B cell (primary cell): ENCODE measurements around the gene PPP2R2B. TPM values are rescaled to one million over a fixed set of nuclear protein-coding genes. Genes with fewer than 3 reads are reported as not detected.

Source experiments
- ATAC-seq: fragments of 200-7000 bp; cut with Tn5 transposase; one replicate; pipeline ENCODE4 v1.10.0; 2021; ENCODE audit warnings: low read depth, mild to moderate bottlenecking, moderate number of reproducible peaks, moderate library complexity
- CTCF ChIA-PET: fragments of 350-600 bp; sonication (Branson Sonifier 250); formaldehyde crosslinking; loops from one replicate; lab custom pipeline; 2021; ENCODE audit warnings: antibody characterized with exemption, inconsistent platforms; lab: Charles Lee
- POLR2A ChIA-PET: fragments of 350-600 bp; sonication (Branson Sonifier 250); formaldehyde crosslinking; loops from one replicate; lab custom pipeline; 2021; ENCODE audit warnings: antibody characterized with exemption; lab: Charles Lee
- DNase-seq: peaks from one replicate; pipeline ENCODE4 v3.0.0; 2013
- H2AFZ ChIP-seq: 2 replicates; pipeline ENCODE4 v1.6.1; 2012; ENCODE audit warnings: mild to moderate bottlenecking, low read depth, low read length; ENCODE audit not compliant: insufficient read depth, poor library complexity, severe bottlenecking
- H3K27ac ChIP-seq, 2 donors: 1 replicate in 1 of 2; 2 replicates in 1 of 2; pipeline ENCODE4 v1.5.1; 2012 to 2013; ENCODE audit warnings: low read length in 2 of 2, mild to moderate bottlenecking in 2 of 2, moderate library complexity in 1 of 2
- H3K27me3 ChIP-seq, 4 experiments: fragments of 200-600 bp in 1 of 4; sonication (generic) in 1 of 4; replicated peaks in 1 of 4; 1 replicate in 2 of 4; 2 replicates in 2 of 4; pipeline versions ENCODE4 v1.6.1 to v1.7.0; 2013 to 2016; ENCODE audit warnings: low read length in 3 of 4, mild to moderate bottlenecking in 2 of 4, mixed read lengths in 1 of 4, moderate library complexity in 1 of 4; ENCODE audit not compliant: insufficient read depth in 4 of 4, control insufficient read depth in 3 of 4; ENCODE audit errors: control extremely low read depth in 1 of 4
- H3K36me3 ChIP-seq, 2 experiments: replicated peaks in 1 of 2; 1 replicate in 1 of 2; 2 replicates in 1 of 2; pipeline versions ENCODE4 v1.6.1 to v1.7.1; 2013; ENCODE audit warnings: low read length in 1 of 2; ENCODE audit not compliant: insufficient read depth in 2 of 2, control insufficient read depth in 1 of 2; ENCODE audit errors: control extremely low read depth in 1 of 2, extremely low read depth in 1 of 2
- H3K4me1 ChIP-seq, 2 donors: fragments of 200-600 bp in 1 of 2; sonication (generic) in 1 of 2; 1 replicate in 1 of 2; 2 replicates in 1 of 2; pipeline versions ENCODE4 v1.5.1 to v1.6.1; 2013 to 2017; ENCODE audit warnings: low read length in 2 of 2; ENCODE audit not compliant: control insufficient read depth in 2 of 2, insufficient read depth in 2 of 2
- H3K4me2 ChIP-seq: replicated peaks from 2 replicates; pipeline ENCODE3; 2012; ENCODE audit warnings: mild to moderate bottlenecking, low read depth, low read length; ENCODE audit not compliant: poor library complexity, severe bottlenecking
- H3K4me3 ChIP-seq, 5 experiments: fragments of 200-600 bp in 1 of 5; sonication (generic) in 1 of 5; 1 replicate in 3 of 5; 2 replicates in 2 of 5; pipeline versions ENCODE4 v1.5.1 to v1.7.0; 2011 to 2016; ENCODE audit warnings: low read length in 4 of 5, mild to moderate bottlenecking in 4 of 5, low read depth in 2 of 5, control low read depth in 1 of 5, moderate library complexity in 1 of 5; ENCODE audit not compliant: insufficient read depth in 1 of 5; ENCODE audit errors: control extremely low read depth in 1 of 5, extremely low read depth in 1 of 5
- H3K79me2 ChIP-seq: fragments of 200-600 bp; sonication (generic); one replicate; pipeline ENCODE4 v1.6.0; 2016; ENCODE audit warnings: low read length; ENCODE audit not compliant: control insufficient read depth, insufficient read depth
- H3K9ac ChIP-seq: fragments of 200-600 bp; sonication (generic); 2 replicates; pipeline ENCODE4 v1.6.1; 2017; ENCODE audit warnings: mild to moderate bottlenecking, low read length, moderate library complexity
- H3K9me3 ChIP-seq, 3 donors: one replicate each; pipeline versions ENCODE4 v1.6.1 to v1.7.1; 2013; ENCODE audit warnings: low read length in 2 of 3; ENCODE audit not compliant: control insufficient read depth in 2 of 3, insufficient read depth in 1 of 3; ENCODE audit errors: control extremely low read depth in 1 of 3
- H4K20me1 ChIP-seq: 2 replicates; pipeline ENCODE4 v1.6.0; 2012; ENCODE audit warnings: mild to moderate bottlenecking, low read length; ENCODE audit not compliant: insufficient read depth, control insufficient read depth, poor library complexity, severe bottlenecking
- H3K27ac Mint-ChIP-seq: one replicate; pipeline ENCODE4 v1.8.0; 2021; ENCODE audit warnings: mixed read lengths
- H3K27me3 Mint-ChIP-seq: one replicate; pipeline ENCODE4 v1.8.0; 2021; ENCODE audit warnings: mixed read lengths
- H3K4me1 Mint-ChIP-seq: one replicate; pipeline ENCODE4 v1.8.0; 2021; ENCODE audit warnings: mixed read lengths
- H3K4me3 Mint-ChIP-seq: one replicate; pipeline ENCODE4 v1.8.0; 2021; ENCODE audit warnings: mixed read lengths
- H3K9me3 Mint-ChIP-seq: one replicate; pipeline ENCODE4 v1.8.0; 2022; ENCODE audit warnings: mixed read lengths; ENCODE audit not compliant: insufficient read depth
- CTCF ChIP-seq: fragments of 200-600 bp; IDR thresholded peaks from one replicate; pipeline ENCODE4 v1.8.0; 2022; ENCODE audit warnings: antibody characterized with exemption, mild to moderate bottlenecking
- EZH2 ChIP-seq: IDR thresholded peaks from 2 replicates; pipeline ENCODE4 v1.6.1; 2012; ENCODE audit warnings: borderline replicate concordance, low read depth, mild to moderate bottlenecking, moderate library complexity, low read length; ENCODE audit not compliant: insufficient read depth, poor library complexity, severe bottlenecking
- WGBS: methylation state at CpG from one replicate; pipeline ENCODE4 v1.1.5; 2013; ENCODE audit warnings: missing lambda C conversion rate; ENCODE audit not compliant: insufficient coverage; 5-methylcytosine and 5-hydroxymethylcytosine counted together
- intact Hi-C: fragments of 100-400 bp; cut with micrococcal nuclease; formaldehyde crosslinking; loops from one replicate; pipeline ENCODE4 v1.10.0; 2022
- polyA plus RNA-seq: library from polyadenylated mRNA; depleted of rRNA; stranded (reverse); fragments of >200 nt; gene quantifications from 2 replicates; pipeline ENCODE4 v1.2.3, GENCODE V29; 2012
- total RNA-seq, 2 donors: library from RNA; stranded (reverse); fragments of 120-200 nt in 1 of 2; gene quantifications; 1 replicate in 1 of 2; 2 replicates in 1 of 2; pipeline versions ENCODE4 v1.2.3 to v1.2.4, GENCODE V29; 2013 to 2022

PPP2R2B gene
- total and polyA plus RNA-seq, 2 donors (not counting 1 experiment from before 2014, with no cell fraction given), result 0.03 TPM; not detected in 1

GRCh38 chr5:146695646-146696045 is 182.9 kb downstream of the PPP2R2B start:
- DNase-seq, result no peak
- H3K27ac Mint-ChIP-seq, result no peak overlapping the region
- Histone ChIP-seq H3K4me3 (no peak overlapping the region), H3K27ac (no peak overlapping the region), H3K4me2 (no peak overlapping the region), H4K20me1 (no peaks in the 10 kb centered on the region), H3K4me1 (no peaks in the 10 kb centered on the region), H3K9ac (no peak overlapping the region), H3K9me3 (no peaks in the 10 kb centered on the region), H2AFZ (no peak overlapping the region), H3K79me2 (no peaks in the 10 kb centered on the region), H3K27me3 (no peaks in the 10 kb centered on the region), H3K36me3 (no peaks in the 10 kb centered on the region)
- no peak overlapping the region for H3K4me3 Mint-ChIP-seq
- ChIA-PET CTCF (no interaction called here), POLR2A (no interaction called here)
- H3K9me3 Mint-ChIP-seq, result no peaks in the 10 kb centered on the region
- ATAC-seq, result no peak
- no peaks in the 10 kb centered on the region for H3K4me1 Mint-ChIP-seq
- H3K27me3 Mint-ChIP-seq, result no peaks in the 10 kb centered on the region
- intact Hi-C loops, result no loop called here
- TF ChIP-seq CTCF, result no peak
- TF ChIP-seq EZH2, result no peak
- no CpG with 5 or more reads among the region's 1 CpG for WGBS

GRCh38 chr5:146690880-146691355 is 187.6 kb downstream of the PPP2R2B start:
- H3K27ac Mint-ChIP-seq, result no peak overlapping the region
- TF ChIP-seq CTCF (no peak), EZH2 (no peak)
- no peak overlapping the region for H3K9ac ChIP-seq
- no peaks in the 10 kb centered on the region for H3K9me3 Mint-ChIP-seq
- H3K36me3 ChIP-seq, result no peaks in the 10 kb centered on the region
- ChIA-PET POLR2A (no interaction called here), CTCF (no interaction called here)
- H2AFZ ChIP-seq, result no peak overlapping the region
- H3K4me3 Mint-ChIP-seq, result no peak overlapping the region
- no peak overlapping the region for H3K4me3 ChIP-seq
- no peak overlapping the region for H3K4me2 ChIP-seq
- no peaks in the 10 kb centered on the region for H4K20me1 ChIP-seq
- H3K27me3 Mint-ChIP-seq, result no peaks in the 10 kb centered on the region
- H3K4me1 ChIP-seq, result no peaks in the 10 kb centered on the region
- intact Hi-C loops, result no loop called here
- DNase-seq (no peak), ATAC-seq (no peak)
- H3K27ac ChIP-seq, result no peak overlapping the region
- no peaks in the 10 kb centered on the region for H3K9me3 ChIP-seq
- no peaks in the 10 kb centered on the region for H3K27me3 ChIP-seq
- 86% methylated on average over 1 of the region's 6 CpGs for WGBS
- no peaks in the 10 kb centered on the region for H3K79me2 ChIP-seq
- H3K4me1 Mint-ChIP-seq, result no peaks in the 10 kb centered on the region
